ENCODE measurements around the gene GPATCH2.
"Not testable (repeated sequence)": the region's sequence is repeated elsewhere in the genome, so short reads cannot be mapped to it uniquely, and the experiment has no call there.

The GPATCH2 gene

DNA sequence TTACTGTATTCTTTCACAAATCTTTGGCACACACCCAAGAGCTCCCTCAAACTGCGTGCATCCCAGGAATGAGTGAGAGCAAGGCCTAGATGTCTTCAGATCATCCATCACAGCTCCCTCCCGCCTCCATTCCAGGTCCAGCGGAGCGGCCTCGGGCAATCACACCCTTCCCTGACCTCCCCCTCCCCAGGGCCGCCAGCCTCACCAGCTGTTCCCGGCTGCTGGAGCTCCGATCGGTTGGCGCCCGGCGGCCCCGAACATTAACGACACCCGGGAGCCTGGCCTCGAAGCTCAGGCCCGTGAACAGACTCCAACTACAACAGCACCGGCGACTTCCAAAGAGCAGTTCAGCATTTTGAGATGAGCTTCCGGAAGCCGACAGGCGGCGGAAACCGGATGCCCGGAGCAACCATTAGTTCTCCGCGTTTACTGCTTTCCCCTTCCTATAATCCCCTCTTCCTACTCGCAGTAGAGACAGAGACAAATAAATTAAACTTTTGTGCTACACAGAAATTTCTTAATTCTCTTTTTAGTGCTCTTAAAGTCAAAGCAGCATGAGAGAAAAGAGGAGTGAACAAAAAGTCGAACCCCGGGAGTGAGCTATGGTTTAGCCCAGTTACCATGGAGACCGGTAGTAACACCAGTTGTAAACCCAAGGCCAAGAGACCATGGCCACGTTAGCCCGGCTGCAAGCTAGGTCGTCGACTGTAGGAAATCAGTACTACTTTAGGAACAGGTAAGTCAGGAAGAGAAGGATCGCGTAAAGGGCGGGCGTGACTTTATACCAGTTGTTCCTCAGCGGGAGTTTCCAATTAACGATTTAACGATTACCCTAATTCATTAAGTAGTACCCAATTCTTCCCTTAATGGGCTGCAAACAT, at the start of gene GPATCH2, which contains the start of gene SPATA17:
TSS of gene GPATCH2 (minus strand) at position 380 of the 881 bp plus-strand sequence. CDS start at position 261, 119 bp downstream.
TSS of gene SPATA17 (plus strand) at position 634 of the 881 bp plus-strand sequence. CDS start at position 669, 35 bp downstream.
- peak; percentile 83 for DNase-seq

DNA sequence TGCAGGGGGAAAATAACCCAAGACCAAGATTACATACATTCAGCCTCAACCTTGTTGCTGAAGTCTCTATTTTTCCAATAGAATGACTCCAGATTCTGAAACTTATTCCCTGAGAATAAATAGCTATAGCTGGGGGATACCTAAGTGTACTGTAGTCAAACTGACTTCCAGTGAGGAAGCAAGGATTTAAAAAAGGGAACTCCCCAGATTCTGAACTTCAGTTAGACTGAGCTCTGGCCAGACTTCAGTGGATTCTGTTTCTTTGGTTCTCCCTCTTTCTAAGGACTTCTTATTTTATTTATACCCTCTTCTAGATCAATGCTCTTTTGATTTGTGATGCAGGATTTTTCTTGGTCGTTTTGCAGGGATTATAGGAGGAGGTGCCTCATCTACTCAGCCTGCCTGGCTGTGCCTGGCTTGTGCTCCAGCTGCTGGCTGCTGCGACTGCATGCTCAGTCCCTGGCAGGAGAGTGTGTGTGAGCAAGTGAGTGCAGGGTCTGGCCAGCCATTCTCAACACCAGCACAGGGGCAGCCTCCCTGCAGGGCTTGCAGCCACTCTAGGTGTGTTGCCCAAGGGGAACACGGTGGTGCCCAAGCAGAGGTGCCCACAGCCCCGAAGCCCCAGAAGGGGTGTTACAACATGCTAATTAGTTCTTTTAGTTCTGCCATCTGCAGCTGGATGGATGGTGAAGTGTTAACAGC, 43.3 kb upstream of the GPATCH2 start:
- DNase-seq = no peak

DNA sequence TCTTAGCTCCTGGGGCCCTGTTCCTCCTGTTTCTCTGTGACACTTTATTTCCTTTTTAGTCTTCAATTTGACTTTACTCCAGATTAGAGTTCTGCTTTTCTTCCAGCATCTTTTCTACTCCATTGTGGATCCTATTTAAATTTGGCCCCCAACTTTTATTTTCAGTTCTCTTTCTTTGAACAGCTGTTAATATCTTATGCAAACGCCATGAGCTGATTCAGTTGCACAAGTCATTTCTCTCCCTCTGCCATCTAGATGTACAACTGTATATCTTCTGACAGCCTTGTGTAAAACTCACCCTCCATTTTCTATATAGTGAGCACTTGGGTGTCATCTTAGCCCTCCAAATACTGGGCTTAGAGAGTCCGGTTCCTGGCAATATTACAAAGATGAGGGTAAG, 42.5 kb upstream of the GPATCH2 start:
- no peak for DNase-seq

DNA sequence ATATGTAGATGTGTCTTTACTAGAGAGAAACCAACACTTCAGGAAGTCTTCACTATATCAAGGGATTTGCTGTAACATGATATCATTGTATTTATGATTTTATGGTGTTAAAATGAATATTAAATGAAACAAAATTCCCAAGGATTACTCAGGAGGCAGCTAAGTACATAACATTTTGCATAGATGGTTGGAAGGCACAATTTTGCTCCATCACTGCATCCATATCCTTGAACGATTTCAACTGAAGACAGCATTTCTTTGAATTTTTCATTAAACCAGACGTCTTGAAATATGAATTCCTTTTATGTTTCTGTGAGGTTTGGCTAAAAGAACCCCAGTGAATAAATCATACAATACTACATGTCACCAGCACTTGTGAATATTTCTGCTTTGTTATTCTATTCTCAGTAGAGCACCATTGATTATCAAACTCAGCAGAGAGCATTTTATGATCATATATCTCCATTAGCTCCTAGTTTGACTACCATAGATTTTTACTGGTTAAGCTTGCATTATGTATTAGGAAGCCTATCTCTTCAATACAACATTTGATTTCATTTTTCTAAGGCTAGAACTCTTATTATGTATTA, 37.6 kb upstream of the GPATCH2 start:
- DNase-seq = no peak

DNA sequence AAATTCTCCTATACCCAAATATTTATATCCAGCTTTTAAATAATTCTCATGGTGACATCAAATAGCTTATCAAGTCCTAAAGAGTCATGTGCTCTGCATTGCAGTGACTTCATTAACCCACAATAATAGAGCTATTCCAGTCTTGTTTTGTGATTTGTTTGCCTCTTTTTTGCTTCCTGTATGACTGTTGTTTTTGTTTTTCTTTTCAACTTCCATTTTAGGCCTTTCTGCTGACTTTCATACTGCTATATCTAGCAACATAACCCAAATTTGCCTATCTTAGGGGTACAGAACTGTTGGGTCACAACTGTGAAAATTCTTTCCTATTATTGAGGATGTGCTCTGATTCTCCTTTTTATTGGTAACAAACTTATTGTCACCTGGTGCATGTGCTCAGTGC, 30.5 kb upstream of the GPATCH2 start:
- no peak for DNase-seq

DNA sequence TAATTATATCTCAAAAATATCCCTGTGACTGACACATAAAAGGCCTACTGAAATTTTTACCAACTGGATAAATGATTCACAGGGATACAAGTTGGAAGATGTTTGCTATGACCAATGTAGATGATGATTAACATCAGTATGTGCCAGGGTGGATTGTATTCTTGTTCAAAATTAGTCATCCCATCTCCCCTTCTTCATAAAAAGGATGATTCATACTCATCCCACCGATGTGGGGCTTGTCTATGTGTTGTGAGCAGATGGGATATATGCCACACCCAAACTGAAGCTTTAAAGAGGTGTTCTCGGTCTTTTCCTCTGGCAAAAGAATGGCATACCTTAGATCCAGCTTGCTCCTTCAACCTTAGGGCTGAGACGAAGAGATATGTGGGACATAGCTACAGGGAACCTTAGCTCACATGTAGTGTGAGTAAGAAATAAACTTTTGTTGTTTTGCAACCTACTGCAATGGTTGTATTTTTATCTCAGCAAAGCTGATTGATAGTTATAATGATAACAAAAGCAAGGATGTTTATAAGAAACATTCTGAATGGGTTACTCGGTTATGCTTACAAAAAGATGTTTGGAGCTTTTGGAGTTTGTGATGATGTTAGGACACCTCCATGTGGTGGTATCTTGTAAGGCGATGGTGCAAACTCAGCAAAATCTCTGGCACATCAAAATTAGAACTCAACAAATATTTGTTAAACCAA, 29.6 kb upstream of the GPATCH2 start:
- no peak for DNase-seq

DNA sequence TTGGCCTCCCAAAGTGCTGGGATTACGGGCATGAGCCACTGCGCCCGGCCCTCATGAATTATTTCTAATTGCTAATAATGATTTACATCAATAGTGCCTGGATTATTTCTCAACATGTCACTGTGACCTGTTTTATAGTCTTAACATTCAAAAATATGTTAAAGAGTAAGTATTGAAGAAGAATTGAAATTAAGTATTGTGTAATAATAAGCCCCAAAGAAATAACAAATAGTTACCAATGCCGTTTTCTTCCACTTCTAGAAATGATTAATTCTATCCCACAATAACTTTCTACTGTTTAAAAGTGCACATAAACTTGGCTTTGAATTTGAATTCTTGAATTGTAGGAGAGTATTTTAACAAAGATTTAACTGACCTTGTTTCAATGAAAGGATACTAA, 19.8 kb upstream of the GPATCH2 start:
- DNase-seq = no peak

DNA sequence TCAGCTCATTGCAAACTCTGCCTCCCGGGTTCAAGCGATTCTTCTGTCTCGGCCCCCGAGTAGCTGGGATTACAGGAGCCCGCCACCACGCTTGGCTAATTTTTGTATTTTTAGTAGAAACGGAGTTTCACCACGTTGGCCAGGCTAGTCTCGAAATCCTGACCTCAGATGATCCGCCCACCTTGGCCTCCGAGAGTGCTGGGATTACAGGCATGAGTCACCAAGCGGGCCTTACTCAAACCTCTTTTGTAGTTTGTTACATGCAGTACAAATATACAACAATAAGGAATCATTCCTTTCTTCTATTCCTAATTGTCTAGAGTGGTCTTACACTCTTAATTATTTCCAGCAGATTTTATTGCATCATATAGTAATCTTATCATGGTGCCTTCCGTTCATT, 16.9 kb upstream of the GPATCH2 start:
- DNase-seq = no peak

DNA sequence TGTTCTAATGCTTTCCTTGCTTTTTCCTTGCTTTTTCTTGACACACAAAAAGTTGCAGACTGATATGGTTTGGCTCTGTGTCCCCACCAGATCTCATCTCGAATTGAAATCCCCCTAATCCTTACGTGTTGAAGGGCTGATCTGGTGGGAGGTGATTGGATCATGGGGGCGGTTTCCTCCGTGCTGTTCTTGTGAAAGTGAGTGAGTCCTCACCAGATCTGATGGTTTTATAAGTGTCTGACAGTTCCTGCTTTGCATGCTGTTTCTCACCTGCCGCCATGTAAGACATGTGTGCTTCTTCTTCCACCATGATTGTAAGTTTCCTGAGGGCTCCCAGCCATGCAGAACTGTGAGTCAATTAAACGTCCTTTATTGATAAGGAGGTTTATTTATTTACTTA, 11.6 kb upstream of the GPATCH2 start:
- DNase-seq = no peak

DNA sequence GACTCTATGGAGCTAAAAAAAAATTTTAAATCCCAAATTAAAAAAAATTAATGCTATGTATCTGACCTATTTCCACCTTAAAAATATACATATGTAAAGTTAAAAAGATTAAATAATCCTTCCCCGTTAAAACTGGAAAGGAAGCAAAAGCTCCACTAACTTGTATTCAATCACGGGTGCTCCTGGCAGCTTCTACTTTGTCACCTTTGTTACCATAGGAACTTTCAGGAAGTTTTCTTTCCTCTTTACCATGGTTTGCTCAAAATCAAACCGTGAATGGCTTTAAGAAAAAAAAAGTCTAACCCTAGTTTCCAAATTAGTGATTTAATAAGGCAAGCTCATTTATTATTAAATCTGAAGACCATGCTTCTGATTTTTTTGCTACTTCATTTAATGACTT, 3.5 kb downstream of the GPATCH2 start:
- no peak for DNase-seq

DNA sequence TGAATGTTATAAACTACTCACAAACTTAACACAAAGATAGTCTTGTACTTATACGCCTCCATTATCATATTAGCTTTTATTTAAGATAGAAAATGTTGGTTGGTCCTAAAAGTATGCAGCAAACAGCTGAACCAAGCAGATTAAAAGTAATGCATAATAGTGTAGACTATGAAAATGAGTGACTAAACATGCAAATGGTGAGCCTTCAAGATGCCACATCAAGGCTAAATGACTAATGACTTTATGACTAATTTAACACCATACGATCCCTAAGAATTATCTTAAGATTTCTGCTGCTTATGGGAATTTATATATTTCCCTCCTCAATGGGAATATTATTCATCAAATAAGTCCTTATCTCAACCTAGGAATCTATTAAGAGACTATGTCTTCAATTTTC, 4.6 kb downstream of the GPATCH2 start:
- DNase-seq = no peak

DNA sequence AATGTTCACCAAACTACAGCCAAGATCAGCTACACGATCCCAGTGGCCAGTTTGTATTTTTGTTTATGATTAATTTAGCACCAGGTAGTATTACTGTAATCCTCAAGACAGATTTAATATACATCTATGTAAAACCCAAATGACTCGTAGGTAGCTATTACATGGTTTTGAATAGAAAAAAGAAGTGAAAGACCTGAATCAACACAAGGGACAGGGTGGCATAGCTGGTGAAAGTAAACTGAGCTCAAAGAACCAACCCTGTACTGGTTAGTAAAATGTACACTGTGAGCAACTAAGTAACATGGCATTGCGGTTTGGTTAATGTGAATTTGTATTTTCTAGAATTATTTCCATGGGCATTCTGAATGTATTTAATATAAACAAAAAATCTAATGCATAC, 8.8 kb downstream of the GPATCH2 start:
- no peak for DNase-seq

DNA sequence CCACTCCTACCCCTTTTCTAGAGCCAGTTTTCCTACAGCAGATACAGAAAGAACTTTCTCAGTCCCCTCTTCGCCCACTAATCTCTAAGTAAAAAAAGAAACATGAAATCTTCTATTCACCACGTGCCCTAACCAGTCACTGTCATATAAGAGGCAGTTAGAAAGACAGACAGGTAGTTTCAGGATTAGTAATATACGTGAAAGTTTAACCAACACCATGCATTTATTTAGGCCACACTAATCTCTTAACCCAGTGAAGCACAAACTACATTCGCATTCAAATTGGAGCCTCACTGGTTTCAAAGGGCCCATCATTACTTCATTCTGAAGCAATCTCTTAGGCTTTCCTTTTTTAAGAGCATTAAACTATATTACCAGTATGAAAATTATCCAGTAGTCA, 10.1 kb downstream of the GPATCH2 start:
- no peak for DNase-seq

DNA sequence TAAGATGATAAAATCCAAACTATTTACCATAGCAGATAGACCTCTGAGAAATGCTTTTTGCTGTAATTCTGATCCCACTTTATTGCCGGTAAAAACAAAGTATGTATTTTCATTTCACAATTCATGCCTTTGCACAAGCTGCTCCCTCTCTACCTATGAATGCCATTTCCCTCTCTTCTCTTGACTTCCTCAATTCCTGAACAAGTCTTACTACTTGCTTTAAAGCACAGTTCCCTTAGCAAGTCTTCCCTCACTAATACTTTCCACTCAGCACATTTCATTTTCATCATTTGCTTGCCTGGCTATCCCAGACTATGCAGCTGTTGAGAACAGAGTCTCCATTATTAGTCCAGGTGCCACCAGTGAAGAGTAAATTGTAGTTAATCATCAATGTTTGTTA, 13.8 kb downstream of the GPATCH2 start:
- no peak for DNase-seq

DNA sequence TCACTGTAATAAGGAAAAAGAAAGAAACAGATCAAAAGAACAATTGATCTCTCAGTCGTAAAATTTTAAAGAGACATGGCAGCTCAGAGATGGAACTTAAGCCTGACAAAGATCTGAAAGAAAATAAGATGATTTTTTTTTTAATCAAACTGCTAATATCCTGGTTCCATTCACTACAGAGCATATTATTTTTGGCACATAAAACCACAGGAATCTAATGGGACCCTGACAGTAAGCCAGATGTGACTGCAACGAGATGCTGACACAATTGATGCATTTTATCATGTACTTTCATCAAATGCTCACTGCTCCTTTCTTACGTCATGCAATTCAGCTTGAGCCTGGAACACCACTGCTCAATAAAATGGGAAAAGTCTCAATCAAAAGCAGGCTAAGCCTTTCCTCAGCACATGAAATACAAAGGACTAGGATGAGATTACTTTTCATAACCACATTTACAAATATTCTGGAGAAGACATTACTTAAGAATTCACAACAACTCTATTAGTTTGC, 16.6 kb downstream of the GPATCH2 start:
- DNase-seq = no peak

DNA sequence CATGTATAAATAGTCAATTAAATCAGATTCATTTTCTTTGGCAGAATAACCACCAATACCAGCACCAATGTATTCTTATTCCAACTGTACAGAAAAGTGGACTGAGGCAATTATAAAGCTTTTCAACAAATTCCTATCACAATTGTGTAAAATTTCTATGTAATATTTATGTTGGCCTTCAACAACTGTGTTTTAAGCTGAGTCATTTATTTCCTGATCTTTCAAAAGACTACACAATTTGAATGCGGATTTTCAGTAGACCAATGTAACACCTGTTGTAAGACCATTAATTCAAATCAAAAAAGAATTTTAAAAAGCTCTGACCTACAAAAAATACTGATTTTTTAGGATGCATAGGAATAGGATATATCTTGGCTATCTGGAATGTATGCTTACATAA, 25.5 kb downstream of the GPATCH2 start:
- DNase-seq = no peak

DNA sequence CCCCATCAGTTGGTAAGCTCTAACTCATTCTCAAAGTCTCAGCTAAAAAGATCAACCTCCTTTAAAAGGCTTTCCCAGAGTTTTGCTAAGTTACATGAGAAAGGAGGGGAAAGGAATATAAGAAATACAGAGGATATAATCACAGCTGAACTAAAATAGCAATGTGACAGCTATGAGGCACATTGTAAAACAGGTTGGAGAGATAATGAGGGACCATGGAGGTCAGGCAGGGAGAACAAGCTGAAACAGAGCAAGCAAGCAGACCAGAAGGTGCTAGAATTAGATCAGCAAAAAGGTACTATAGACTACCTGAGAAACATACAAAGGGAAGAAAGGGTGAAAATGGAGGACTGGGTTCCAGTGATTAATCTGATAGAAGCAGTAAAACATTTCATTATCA, 28.5 kb downstream of the GPATCH2 start:
- no peak for DNase-seq

DNA sequence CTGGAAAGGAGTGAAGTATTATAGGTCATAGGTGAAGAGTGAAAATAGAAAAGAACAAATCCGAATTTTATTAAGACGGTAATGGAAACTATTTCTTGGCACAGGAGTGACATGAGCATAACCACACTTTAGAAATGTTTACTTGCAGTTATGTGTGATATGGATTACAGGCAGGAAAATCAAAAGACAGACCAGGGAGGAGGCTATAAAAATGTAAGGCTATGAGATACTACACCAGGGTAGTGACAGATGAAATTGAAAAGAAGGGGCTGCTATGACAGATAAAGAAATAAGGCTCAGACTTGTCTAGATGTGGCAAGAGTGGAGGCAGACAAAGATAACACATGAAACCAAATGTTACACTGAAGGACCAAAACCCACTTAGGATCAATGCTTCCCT, 31.7 kb downstream of the GPATCH2 start:
- no peak for DNase-seq

DNA sequence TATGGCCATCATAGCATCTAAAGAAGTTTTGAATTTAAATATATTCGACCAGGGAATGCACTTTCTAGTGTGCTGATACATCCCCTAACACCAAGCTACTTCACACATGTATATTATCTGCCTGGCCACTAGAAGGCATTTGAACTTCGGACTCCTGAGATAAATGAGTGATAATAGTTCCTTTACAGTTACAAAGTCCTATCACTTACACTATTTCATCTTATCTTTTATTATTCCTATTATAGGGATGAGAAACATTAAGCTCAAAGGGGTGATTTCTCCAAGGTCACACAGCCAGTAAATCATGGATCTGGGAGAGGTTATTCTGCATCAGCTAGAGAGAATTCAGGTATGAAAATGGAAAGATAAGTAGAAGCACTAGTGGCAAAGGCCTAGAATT, 40.3 kb downstream of the GPATCH2 start:
- no peak for DNase-seq

DNA sequence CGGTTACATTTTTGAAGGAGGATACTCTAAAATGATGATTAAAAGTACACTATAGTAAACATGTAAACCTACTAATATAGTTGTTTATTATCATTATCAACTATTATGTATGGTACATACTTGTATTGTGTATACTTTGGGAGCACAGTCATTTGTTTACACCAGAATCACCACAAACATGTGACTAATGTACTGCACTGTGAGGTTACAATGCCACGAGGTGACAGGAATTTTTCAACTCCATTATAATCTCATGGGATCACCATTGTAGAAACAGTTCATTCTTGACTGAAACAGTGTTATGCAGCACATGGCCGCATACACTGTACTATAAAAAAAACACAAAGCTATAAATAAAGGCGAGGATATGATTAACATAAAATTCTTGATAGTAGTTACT, 44.3 kb downstream of the GPATCH2 start:
- DNase-seq = no peak

DNA sequence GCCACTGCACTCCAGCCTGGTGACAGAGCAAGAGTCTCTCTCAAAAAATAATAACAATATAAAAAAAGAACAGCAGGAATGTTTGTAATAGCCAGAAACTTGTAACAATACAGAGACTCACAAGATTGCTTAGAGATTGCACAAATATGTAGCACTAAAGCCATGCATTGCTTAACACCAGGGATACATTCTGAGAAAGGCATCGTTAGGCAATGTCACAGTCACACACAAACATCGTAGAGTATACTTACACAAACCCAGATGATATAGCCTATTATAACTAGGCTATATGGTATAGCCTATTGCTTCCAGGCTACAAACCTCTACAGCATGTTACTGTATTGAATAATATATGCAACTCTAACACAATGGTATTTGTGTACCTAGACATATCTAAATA, 45.3 kb downstream of the GPATCH2 start:
- DNase-seq = no peak

DNA sequence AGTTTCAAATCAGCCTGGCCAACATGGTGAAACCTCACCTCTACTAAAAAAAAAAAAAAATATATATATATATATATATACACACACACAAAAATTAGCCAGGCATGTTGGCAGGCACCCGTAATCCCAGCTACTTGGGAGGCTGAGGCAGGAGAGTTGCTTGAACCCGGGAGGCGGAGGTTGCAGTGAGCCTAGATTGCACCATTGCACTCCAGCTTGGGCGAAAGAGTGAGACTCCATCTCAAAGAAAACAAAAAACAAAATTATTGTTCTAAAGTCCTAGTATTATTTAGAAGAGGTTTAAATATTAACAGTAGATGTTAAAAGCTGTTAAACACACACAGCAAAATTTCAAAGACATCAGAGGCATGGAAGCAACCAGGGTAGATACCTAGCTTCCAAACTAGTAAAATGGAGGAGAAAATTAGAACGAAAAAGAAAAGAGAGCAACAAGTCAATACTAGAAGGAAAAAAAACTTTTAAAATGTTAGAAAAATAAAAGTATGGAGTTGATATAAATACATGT, 46.5 kb downstream of the GPATCH2 start:
- not testable (repeated sequence) for DNase-seq

DNA sequence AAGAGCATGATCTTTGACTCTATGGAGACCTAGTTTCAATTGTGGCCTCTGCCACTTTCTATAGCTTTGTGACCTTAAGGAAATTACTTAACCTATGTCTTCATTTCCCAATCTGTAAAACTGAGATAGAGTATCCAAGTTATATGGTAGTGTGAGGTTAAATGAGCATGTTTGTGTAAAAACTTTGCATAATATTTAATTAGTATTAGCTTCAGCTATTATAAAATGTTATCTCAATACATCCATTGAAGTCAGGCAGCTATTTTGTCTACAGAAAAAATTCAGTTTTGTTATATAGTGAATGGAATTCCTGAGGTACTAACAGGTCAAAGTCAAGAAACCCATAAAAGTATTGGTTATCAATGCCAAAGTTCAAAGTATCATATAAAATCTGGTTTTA, 53.6 kb downstream of the GPATCH2 start:
- no peak for DNase-seq
